GM23338 (cell line): ENCODE results near the gene PPP4R2.
"Not testable (repeated sequence)": the region's sequence is repeated elsewhere in the genome, so short reads cannot be mapped to it uniquely, and the experiment has no call there.

Source experiments
- POLR2AphosphoS5 ChIP-seq: IDR thresholded peaks from 2 replicates; pipeline ENCODE4 v1.6.1; 2016; ENCODE audit warnings: antibody characterized with exemption, low read depth
- REST ChIP-seq: IDR thresholded peaks from one replicate; pipeline ENCODE4 v1.6.1; 2018; ENCODE audit warnings: antibody characterized with exemption; ENCODE audit not compliant: unreplicated experiment

GRCh38 chr3:73003050-73003449 is 6.4 kb downstream of the PPP4R2 start:
- TF ChIP-seq REST, POLR2AphosphoS5: not testable (repeated sequence)
